HEK293T (cell line): ENCODE measurements around the gene EIF2D.
"Not testable (repeated sequence)": the region's sequence is repeated elsewhere in the genome, so short reads cannot be mapped to it uniquely, and the experiment has no call there.

Source experiments
- CTCF ChIA-PET: fragments of 350-600 bp; formaldehyde crosslinking; extraction: SDS; loops from one replicate; lab custom pipeline; 2021; ENCODE audit warnings: antibody characterized with exemption, inconsistent platforms; lab: Yijun Ruan, JAX
- POLR2A ChIA-PET: fragments of 350-600 bp; formaldehyde crosslinking; extraction: SDS; loops from one replicate; lab custom pipeline; 2020; ENCODE audit warnings: antibody characterized with exemption, inconsistent platforms; lab: Yijun Ruan, JAX
- DNase-seq: peaks from one replicate; pipeline ENCODE4 v3.0.0; 2012; ENCODE audit warnings: mixed read lengths; ENCODE audit errors: extremely low spot score
- ARNT ChIP-seq: fragments of 450-650 bp; IDR thresholded peaks from 2 replicates; pipeline ENCODE4 v1.6.1; 2017; ENCODE audit warnings: mild to moderate bottlenecking
- BHLHE40 ChIP-seq: fragments of 450-650 bp; IDR thresholded peaks from 2 replicates; pipeline ENCODE4 v1.6.1; 2016; ENCODE audit warnings: mild to moderate bottlenecking, moderate library complexity, borderline replicate concordance
- ELF4 ChIP-seq: fragments of 450-650 bp; IDR thresholded peaks from 2 replicates; pipeline ENCODE4 v1.6.1; 2017; ENCODE audit warnings: antibody characterized with exemption
- FOXA1 ChIP-seq: fragments of 450-650 bp; IDR thresholded peaks from 2 replicates; pipeline ENCODE4 v1.6.1; 2016; ENCODE audit warnings: mild to moderate bottlenecking
- FOXK2 ChIP-seq: fragments of 450-650 bp; IDR thresholded peaks from 2 replicates; pipeline ENCODE4 v1.6.1; 2016; ENCODE audit warnings: mild to moderate bottlenecking
- FOXM1 ChIP-seq: fragments of 450-650 bp; IDR thresholded peaks from 2 replicates; pipeline ENCODE4 v1.6.1; 2017; ENCODE audit warnings: mild to moderate bottlenecking, borderline replicate concordance
- HDGF ChIP-seq: fragments of 450-650 bp; IDR thresholded peaks from 2 replicates; pipeline ENCODE4 v1.6.1; 2017; ENCODE audit warnings: antibody characterized with exemption, borderline replicate concordance
- L3MBTL2 ChIP-seq: fragments of 450-650 bp; conservative IDR thresholded peaks from 2 replicates; pipeline ENCODE4 v1.6.1; 2016; ENCODE audit warnings: mild to moderate bottlenecking
- LEF1 ChIP-seq: fragments of 450-650 bp; IDR thresholded peaks from 2 replicates; pipeline ENCODE4 v1.6.1; 2017; ENCODE audit warnings: mild to moderate bottlenecking, borderline replicate concordance
- NFRKB ChIP-seq: fragments of 450-650 bp; IDR thresholded peaks from 2 replicates; pipeline ENCODE4 v1.6.1; 2016; ENCODE audit warnings: mild to moderate bottlenecking, moderate library complexity
- PKNOX1 ChIP-seq: fragments of 450-650 bp; IDR thresholded peaks from 2 replicates; pipeline ENCODE4 v1.6.1; 2016
- SP1 ChIP-seq: fragments of 450-650 bp; IDR thresholded peaks from 2 replicates; pipeline ENCODE4 v1.6.1; 2017
- SUZ12 ChIP-seq: fragments of 450-650 bp; IDR thresholded peaks from 2 replicates; pipeline ENCODE4 v1.6.1; 2016; ENCODE audit warnings: mild to moderate bottlenecking
- TARDBP ChIP-seq: fragments of 450-650 bp; IDR thresholded peaks from 2 replicates; pipeline ENCODE4 v1.6.1; 2016
- ZNF384 ChIP-seq: fragments of 450-650 bp; IDR thresholded peaks from 2 replicates; pipeline ENCODE4 v1.6.1; 2016

EIF2D gene

GRCh38 chr1:206643118-206643698 is 30.9 kb upstream of the EIF2D start:
- ChIA-PET CTCF (no interaction called here), POLR2A (no interaction called here)
- DNase-seq = no peak
- TF ChIP-seq ELF4 (no peak), TARDBP (no peak), FOXK2 (no peak), ZNF384 (no peak), SP1 (no peak), HDGF (no peak), PKNOX1 (no peak), NFRKB (no peak), BHLHE40 (no peak)

- POLR2A ChIA-PET, CTCF ChIA-PET, DNase-seq: not testable (repeated sequence)
Measured at GRCh38 chr1:206642074-206642473, 29.8 kb upstream of the EIF2D start.

GRCh38 chr1:206637605-206638004 is 25.3 kb upstream of the EIF2D start:
- POLR2A ChIA-PET = no interaction called here
- no peak for TF ChIP-seq SP1
- TF ChIP-seq ZNF384 = no peak
- TF ChIP-seq LEF1 = no peak
- TF ChIP-seq ARNT = no peak
- TF ChIP-seq BHLHE40 = no peak
- no peak for TF ChIP-seq TARDBP
- no peak for TF ChIP-seq FOXK2
- TF ChIP-seq FOXM1 = no peak
- no peak for TF ChIP-seq ELF4
- TF ChIP-seq SUZ12 = no peak
- TF ChIP-seq HDGF = no peak
- no peak for DNase-seq
- CTCF ChIA-PET = interaction anchor here (0.6 to 3.3 kb wide), 3 partner anchors 21 to 862 kb away, joined by 3 to 15 read pairs (median 5); no protein-coding TSS in a partner anchor

- ChIA-PET POLR2A (interaction anchor here (2.2 kb wide), 1 partner anchor 23 kb away, joined by 15 read pairs; no protein-coding TSS in a partner anchor), CTCF (interaction anchor here (0.6 to 3.3 kb wide), 2 partner anchors 22 to 863 kb away, joined by 3 to 15 read pairs; no protein-coding TSS in a partner anchor)
- TF ChIP-seq SUZ12 (no peak), ARNT (no peak), ELF4 (no peak), HDGF (no peak), LEF1 (no peak), TARDBP (no peak), SP1 (no peak), ZNF384 (no peak), BHLHE40 (no peak), L3MBTL2 (no peak), NFRKB (no peak), FOXA1 (no peak), FOXK2 (no peak), FOXM1 (no peak), PKNOX1 (no peak)
- DNase-seq = no peak
Measured at GRCh38 chr1:206636671-206637070, 24.4 kb upstream of the EIF2D start.

- ChIA-PET POLR2A (interaction anchor here (1.0 to 2.9 kb wide), 11 partner anchors 13 to 90 kb away, joined by 3 to 31 read pairs (median 7); no protein-coding TSS in a partner anchor), CTCF (interaction anchor here (1.0 to 3.3 kb wide), 5 partner anchors 15 to 275 kb away, joined by 3 to 28 read pairs (median 5); no protein-coding TSS in a partner anchor)
- DNase-seq = no peak
- TF ChIP-seq SUZ12 (no peak), FOXA1 (no peak), PKNOX1 (no peak), ARNT (no peak), LEF1 (no peak)
Measured at GRCh38 chr1:206635978-206636345, 23.7 kb upstream of the EIF2D start.

- ChIA-PET CTCF (interaction anchor here (1.0 to 3.3 kb wide), 6 partner anchors 15 to 276 kb away, joined by 3 to 28 read pairs (median 5); no protein-coding TSS in a partner anchor), POLR2A (interaction anchor here (0.6 to 2.9 kb wide), 21 partner anchors 8 to 286 kb away, joined by 3 to 31 read pairs (median 4); partner anchors contain the start of gene EIF2D)
- peak; percentile 93 for TF ChIP-seq L3MBTL2
- TF ChIP-seq FOXM1 = no peak
- peak; percentile 96 for DNase-seq
Measured at GRCh38 chr1:206635080-206635977, 23.1 kb upstream of the EIF2D start, which contains the start of gene DYRK3. Gene DYRK3, plus strand, starts transcription at chr1:206635536. Its CDS starts 168 bp downstream, at chr1:206635704.
